ENCODE results near the gene LIMS1.
"Not testable (repeated sequence)": the region's sequence is repeated elsewhere in the genome, so short reads cannot be mapped to it uniquely, and the experiment has no call there.

Gene LIMS1

GRCh38 chr2:108637304-108637669 is 103.0 kb downstream of the LIMS1 start:
- DNase-seq = no peak

DNA sequence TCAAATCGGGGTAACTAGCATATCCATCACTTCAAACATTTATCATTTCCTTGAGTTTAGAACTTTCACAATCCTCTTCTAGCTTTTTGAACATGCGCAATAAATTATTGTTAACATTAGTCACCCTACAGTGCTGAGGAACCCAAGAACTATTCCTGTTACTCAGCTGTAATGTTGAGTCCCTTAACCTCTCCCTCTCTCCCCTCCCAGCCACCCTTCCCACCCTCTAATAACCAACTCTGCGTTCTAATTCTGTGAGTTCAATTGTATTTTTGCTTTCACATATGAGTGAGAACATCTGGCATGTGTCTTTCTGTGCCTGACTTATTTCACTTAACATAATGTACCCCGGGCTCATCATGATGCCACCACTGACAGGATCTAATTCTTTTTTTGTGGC is 106.5 kb downstream of the LIMS1 start:
- DNase-seq = no peak

DNA sequence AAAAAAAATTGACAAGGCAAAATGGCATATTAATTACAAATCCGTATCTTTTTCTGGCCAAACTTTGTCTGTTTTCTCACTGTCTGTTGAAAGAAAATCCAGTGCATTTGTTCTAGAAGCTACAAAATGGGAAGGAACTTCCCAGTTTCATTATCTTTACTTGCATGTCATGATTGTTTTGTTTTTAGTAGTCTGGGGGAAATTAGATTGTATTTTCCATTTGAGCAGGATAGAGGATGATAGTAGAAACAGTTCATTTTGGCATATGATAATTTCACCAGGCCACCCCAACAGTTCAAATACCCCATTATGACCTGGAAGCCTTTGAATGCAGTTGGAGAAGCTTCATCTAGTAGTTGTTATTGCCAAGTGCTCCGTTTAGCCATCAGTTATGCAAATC is 107.5 kb downstream of the LIMS1 start:
- no peak for DNase-seq

GRCh38 chr2:108643261-108643849 is 109.1 kb downstream of the LIMS1 start:
- DNase-seq = no peak

DNA sequence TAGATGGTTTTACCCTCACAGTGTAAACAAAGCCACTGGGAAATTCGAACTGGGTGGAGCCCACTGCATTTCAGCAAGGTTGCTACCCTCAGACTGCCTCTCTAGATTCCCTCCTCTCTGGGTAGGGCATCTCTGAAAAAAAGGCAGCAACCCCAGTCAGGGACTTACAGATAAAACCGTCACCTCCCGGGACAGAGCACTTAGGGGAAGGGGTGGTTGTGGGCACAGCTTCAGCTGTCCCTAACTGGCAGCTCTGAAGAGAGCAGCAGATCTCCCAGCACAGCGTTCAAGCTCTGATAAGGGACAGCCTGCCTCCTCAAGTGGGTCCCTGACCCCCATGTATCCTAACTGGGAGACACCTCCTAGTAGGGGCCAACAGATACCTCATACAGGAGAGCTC is 109.6 kb downstream of the LIMS1 start:
- not testable (repeated sequence) for DNase-seq

GRCh38 chr2:108644446-108644845 is 110.2 kb downstream of the LIMS1 start:
- not testable (repeated sequence) for DNase-seq

- DNase-seq = not testable (repeated sequence)
Observed at GRCh38 chr2:108648796-108649195, 114.5 kb downstream of the LIMS1 start.

DNA sequence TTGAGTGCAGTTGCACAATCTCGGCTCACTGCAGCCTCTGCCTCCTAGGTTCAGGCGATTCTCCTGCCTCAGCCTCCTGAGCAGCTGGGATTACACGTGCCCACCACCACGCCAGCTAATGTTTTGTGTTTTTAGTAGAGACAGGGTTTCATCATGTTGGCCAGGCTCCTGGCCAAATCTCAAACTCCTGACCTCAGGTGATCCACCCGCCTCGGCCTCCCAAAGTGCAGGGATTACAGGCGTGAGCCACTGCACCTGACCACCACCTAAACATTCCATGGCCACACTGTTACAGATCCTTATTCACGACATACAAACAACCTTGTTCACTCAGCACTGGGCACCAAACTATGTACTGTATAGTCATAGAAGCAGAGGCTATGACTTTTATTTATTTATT is 116.2 kb downstream of the LIMS1 start:
- DNase-seq = not testable (repeated sequence)

GRCh38 chr2:108651468-108651867 is 117.2 kb downstream of the LIMS1 start:
- DNase-seq = not testable (repeated sequence)

GRCh38 chr2:108652187-108652931 is 118.1 kb downstream of the LIMS1 start:
- not testable (repeated sequence) for DNase-seq

DNA sequence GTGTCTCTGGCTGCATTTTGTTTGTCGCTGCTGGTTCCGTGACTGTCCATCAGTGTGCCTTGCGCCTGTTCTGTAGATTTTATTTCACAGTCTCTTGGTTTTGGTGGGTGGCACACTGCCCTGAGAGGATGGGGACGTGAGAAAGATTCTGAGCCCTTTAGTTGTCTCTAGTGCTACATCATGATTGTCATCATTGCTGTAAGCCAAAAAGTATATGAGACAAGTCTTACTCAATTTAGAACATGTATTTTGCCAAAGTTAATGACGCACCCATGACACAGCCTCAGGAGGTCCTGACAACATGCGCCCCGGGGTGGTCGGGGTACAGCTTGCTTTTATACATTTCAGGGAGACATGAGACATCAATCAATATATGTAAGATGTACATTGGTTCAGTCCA is 119.2 kb downstream of the LIMS1 start:
- not testable (repeated sequence) for DNase-seq

GRCh38 chr2:108653849-108654248 is 119.6 kb downstream of the LIMS1 start:
- DNase-seq = not testable (repeated sequence)

DNA sequence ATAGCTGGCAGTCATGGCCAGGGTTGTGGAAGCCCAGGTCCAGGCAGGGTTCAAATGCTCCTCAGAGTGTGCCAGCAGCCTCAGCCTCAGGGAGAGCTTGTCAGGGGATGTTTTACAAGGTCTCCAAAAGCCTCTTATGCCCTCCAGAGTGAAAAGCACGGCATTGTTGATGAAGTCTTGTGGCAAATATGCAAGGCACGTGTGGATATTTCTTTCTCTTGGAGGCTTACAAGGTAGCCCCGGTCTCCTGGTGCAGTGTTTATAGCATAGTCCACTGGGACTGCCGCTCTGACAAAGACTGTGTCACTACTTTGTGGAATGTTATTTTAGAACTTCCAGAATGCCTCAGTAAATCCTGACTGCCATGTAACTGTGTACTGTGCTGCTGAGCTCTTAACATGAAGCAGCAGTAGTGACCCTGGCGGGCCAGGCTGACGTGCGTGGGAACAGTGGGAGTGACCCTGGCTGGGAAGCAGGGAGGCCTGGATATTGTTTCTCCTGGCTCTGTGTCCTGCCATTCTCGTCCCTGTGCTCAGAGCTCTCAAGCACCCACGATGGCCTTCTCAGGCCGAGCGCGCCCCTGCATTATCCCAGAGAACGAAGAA is 120.4 kb downstream of the LIMS1 start:
- not testable (repeated sequence) for DNase-seq

DNA sequence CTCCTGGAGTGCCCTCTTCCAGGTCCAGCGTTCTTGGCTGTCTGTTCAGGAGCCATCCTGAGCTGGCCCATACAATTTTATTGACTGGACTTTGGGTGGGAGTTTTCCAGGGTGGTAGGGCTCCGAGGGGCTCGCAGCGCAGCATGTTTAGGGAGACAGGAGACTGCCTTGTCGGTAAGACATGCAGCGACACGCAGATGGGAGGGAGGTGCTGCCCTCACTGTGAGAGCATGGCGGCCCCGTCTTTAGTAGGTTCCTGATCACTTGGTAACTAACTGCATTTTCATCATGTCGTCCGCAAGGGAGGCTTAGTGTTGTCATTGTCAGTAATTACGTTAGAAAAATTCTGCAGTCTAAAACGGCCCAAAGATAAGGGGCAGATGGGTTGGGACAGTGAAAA is 121.0 kb downstream of the LIMS1 start:
- not testable (repeated sequence) for DNase-seq

DNA sequence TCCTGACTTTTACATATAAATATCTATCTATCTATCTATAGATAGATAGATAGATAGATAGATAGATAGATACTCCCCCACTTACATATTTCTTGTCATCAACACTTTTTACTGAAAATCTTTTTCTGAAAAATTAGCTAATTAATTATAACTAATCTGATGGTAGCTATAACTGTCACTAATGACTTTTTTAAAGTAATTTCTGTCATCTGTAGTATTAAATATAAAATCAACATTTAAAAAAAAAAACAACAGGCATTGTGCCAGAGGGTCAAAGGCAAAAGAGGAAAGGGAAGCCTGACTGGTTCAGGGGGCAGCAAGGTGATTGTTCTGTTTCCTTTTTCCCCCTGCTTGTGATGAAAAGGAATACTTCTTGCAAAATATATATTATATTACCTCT is 122.0 kb downstream of the LIMS1 start:
- not testable (repeated sequence) for DNase-seq

DNA sequence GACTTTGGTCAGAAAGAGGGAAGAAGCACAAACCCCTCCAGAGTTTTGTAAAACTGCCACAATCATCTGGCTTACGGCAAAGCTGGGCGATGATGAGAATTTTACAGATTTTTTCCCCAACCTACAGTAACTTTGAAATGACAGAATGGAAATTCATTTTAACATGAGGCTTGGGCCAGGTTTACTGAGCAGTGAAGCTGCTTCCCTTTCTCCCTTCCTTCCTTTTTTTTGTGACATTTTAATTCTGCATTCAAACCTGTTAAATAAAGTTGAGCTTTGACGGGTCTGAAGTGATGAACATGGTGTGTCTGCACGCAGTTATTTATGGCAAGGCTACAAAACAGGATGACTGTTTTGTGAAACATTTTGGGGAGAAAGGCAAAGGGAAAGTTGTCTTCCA is 123.2 kb downstream of the LIMS1 start:
- not testable (repeated sequence) for DNase-seq

GRCh38 chr2:108658553-108658952 is 124.3 kb downstream of the LIMS1 start:
- DNase-seq = not testable (repeated sequence)

DNA sequence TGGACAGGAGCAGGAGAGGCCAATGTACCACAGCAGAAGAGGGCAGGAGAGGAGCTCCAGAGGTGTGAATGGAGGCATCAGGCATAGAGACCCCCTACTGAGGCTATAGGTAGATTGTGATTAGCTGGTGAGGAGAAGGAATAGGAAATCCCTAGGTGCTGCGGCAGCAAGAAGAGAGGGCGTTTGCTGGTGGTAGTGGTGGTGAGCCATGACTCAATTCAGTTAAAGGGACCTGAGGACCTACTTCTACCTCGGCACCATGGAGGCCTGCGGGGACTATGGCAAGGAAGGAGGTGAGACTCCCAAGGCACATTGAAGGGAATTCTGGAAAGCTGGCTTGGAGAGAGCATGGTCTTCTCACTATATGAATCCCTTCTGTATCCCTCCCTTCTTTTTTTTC is 127.2 kb downstream of the LIMS1 start:
- DNase-seq = not testable (repeated sequence)

DNA sequence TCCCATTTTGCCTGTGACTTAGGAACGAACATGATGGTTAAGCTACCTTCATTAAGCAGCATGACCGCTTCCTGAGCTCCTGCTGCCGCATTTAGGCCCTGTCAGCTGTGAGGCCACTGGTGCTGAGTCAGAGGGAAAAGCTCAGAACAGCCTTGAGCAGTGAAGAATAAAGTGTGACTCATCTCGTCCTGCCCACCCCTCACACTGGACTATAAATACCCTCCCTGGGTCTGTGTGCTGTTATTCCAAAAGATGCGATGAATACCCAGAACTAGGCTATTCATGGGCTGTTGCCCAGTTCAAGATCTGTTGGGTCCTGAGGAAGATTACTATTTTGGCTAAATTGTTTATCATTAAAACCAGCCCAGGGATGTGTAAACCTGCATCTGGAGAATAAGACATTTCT is 127.9 kb downstream of the LIMS1 start:
- not testable (repeated sequence) for DNase-seq

DNA sequence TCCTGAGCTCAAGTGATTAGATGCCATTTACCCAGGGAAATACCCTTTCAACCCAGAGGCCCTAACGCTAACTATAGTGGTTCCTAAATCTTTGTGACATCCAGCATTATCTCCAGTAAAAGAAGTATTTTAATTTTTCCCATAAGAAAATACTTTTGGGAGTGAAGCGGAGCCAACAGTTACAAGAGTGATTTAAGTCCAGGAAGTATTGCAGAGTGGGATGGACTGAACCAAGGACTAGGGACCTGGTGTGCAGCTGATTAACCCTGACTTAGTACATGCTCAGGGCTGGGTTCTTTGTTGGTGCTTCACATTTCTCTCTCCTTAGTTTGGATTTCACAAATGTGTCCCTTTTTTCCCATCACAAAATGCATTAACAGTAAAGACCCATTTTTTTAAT is 129.1 kb downstream of the LIMS1 start:
- DNase-seq = not testable (repeated sequence)

DNA sequence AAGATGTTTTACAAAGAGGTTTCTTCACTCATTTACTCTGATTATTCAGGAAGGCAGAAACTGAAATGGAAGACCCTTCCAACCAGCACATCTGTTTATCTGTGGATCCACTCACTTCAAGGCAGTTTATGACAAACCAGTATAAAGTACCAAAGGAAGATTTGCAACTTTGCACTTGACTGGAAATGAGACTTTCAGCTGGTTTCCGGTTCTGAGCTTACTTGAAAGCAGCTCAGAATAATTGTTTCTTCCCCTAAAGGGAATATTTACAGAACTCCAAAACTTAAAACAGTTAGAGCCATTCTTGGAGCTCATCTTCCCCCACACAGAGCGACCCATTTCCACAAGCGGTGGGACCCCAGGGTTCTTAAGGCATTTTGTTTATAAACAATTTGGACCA is 129.8 kb downstream of the LIMS1 start:
- not testable (repeated sequence) for DNase-seq

GRCh38 chr2:108664979-108665378 is 130.7 kb downstream of the LIMS1 start:
- not testable (repeated sequence) for DNase-seq

- DNase-seq = not testable (repeated sequence)
Observed at GRCh38 chr2:108665975-108666374, 131.7 kb downstream of the LIMS1 start.

DNA sequence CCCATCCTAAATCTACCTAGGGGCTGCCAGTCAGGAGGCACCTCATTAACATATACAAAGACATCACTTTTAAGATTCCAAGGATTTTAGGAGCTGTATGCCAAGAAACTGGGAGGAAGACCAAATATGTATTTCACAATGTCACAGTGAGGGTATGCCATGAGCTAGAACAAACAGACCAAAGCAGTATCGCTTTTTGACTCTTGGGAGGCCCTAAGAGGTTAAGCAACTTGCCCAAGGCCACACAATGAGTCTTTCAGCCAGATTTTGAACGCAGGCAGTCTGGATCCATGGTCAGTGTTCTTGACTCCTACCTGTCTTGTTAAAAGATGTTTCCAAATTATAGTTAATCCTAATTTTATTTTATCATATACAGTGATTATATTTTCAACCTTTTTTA is 132.9 kb downstream of the LIMS1 start:
- DNase-seq = not testable (repeated sequence)

Measured in activated naive CD4-positive, alpha-beta T cell (primary cell).